K562 (cell line): ENCODE measurements around the gene RPUSD1. TPM values are rescaled to one million over a fixed set of nuclear protein-coding genes. Genes with fewer than 3 reads are reported as not detected.

Experiments used
- ATAC-seq: fragments of 200-7000 bp; cut with Tn5 transposase; 3 replicates; pipeline ENCODE4 v1.9.1; 2020; ENCODE audit warnings: moderate library complexity
- BruUV-seq: library from RNA; stranded (reverse); fragments of 400-500 nt; replicated peaks from 2 replicates; lab custom pipeline; 2021; lab: Mats Ljungman, UMichigan
- CTCF ChIA-PET: fragments of 300-600 bp; formaldehyde crosslinking; extraction: SDS; loops from one replicate; lab custom pipeline; 2021; ENCODE audit warnings: low intra/inter-chr PET ratio; lab: Yijun Ruan, JAX
- POLR2A ChIA-PET: fragments of 300-600, 350-650 bp; sonication (Branson Sonifier 250); formaldehyde crosslinking; extraction: SDS; loops from one replicate; lab custom pipeline; 2021; ENCODE audit warnings: antibody characterized with exemption, inconsistent platforms; lab: Yijun Ruan, JAX
- DNase-seq, 4 experiments: peaks; one replicate each; pipeline versions ENCODE4 v3.0.0 to v3.0.0-alpha.2; 2011 to 2018; ENCODE audit warnings: low spot score in 3 of 4, mixed read lengths in 3 of 4; ENCODE audit errors: extremely low read depth in 1 of 4
- FAIRE-seq: peaks from 2 replicates; lab custom pipeline; 2011; peaks lifted over from hg19 to GRCh38; lab: Jason Lieb, UNC
- H2AFZ ChIP-seq: 2 replicates; pipeline ENCODE4 v1.6.0; 2011; ENCODE audit warnings: low read depth, low read length, control low read depth, inconsistent platforms
- H3K27ac ChIP-seq: fragments of 200-600 bp; 3 replicates; pipeline ENCODE4 v1.8.0; 2011; ENCODE audit warnings: low read depth, mild to moderate bottlenecking, control low read depth, inconsistent platforms, low read length, moderate library complexity, mixed read lengths; ENCODE audit errors: extremely low read depth
- H3K27me3 ChIP-seq, 2 experiments: fragments of 300-600 bp in 1 of 2; 2 replicates in 1 of 2; 3 replicates in 1 of 2; pipeline versions ENCODE4 v1.6.0 to v1.8.0; 2011; ENCODE audit warnings: inconsistent platforms in 2 of 2, low read length in 2 of 2, mild to moderate bottlenecking in 1 of 2, mixed read lengths in 1 of 2, moderate library complexity in 1 of 2; ENCODE audit not compliant: control insufficient read depth in 2 of 2, insufficient read depth in 2 of 2
- H3K36me3 ChIP-seq: fragments of 300-600 bp; 3 replicates; pipeline ENCODE4 v1.8.0; 2011; ENCODE audit warnings: mild to moderate bottlenecking, low read length, inconsistent platforms; ENCODE audit not compliant: control insufficient read depth, insufficient read depth
- H3K4me1 ChIP-seq, 2 experiments: fragments of 200-600 bp in 1 of 2; replicated peaks in 1 of 2; 2 replicates in 1 of 2; 3 replicates in 1 of 2; pipeline versions ENCODE4 v1.5.1 to v1.8.0; 2011; ENCODE audit warnings: inconsistent platforms in 2 of 2, low read length in 2 of 2, mild to moderate bottlenecking in 1 of 2, mixed read lengths in 1 of 2, moderate library complexity in 1 of 2; ENCODE audit not compliant: control insufficient read depth in 2 of 2, insufficient read depth in 2 of 2
- H3K4me2 ChIP-seq: 2 replicates; pipeline ENCODE4 v1.6.1; 2011; ENCODE audit warnings: low read length, control low read depth, inconsistent platforms, mixed read lengths; ENCODE audit not compliant: insufficient read depth
- H3K4me3 ChIP-seq: fragments of 200-600 bp; sonication (generic), shearing (Covaris generic); 2 replicates; pipeline ENCODE4 v1.5.1; 2016; ENCODE audit warnings: control low read depth, inconsistent platforms
- H3K79me2 ChIP-seq: fragments of 200-600 bp; 3 replicates; pipeline ENCODE4 v1.8.0; 2011; ENCODE audit warnings: low read length, inconsistent platforms; ENCODE audit not compliant: control insufficient read depth, insufficient read depth
- H3K9ac ChIP-seq, 2 experiments: 2 replicates each; pipeline versions ENCODE4 v1.6.0 to v1.6.1; 2011; ENCODE audit warnings: low read depth in 2 of 2, low read length in 2 of 2, control low read depth in 1 of 2, inconsistent platforms in 1 of 2, mild to moderate bottlenecking in 1 of 2, mixed read lengths in 1 of 2; ENCODE audit not compliant: insufficient read depth in 1 of 2
- H3K9me1 ChIP-seq: one replicate; pipeline ENCODE4 v1.6.0; 2011; ENCODE audit warnings: inconsistent platforms, mild to moderate bottlenecking, low read length, moderate library complexity; ENCODE audit not compliant: control insufficient read depth, insufficient read depth
- H3K9me3 ChIP-seq: replicated peaks from 2 replicates; pipeline ENCODE4 v1.5.1; 2011; ENCODE audit warnings: low read depth, low read length, inconsistent platforms; ENCODE audit not compliant: control insufficient read depth, insufficient read depth
- H4K20me1 ChIP-seq: replicated peaks from 2 replicates; pipeline ENCODE4 v1.6.1; 2011; ENCODE audit warnings: low read length, inconsistent platforms, mixed read lengths; ENCODE audit not compliant: control insufficient read depth, insufficient read depth
- BCOR ChIP-seq: fragments of 450-650 bp; IDR thresholded peaks from 2 replicates; pipeline ENCODE4 v1.6.1; 2016
- CHD2 ChIP-seq: IDR thresholded peaks from 2 replicates; pipeline ENCODE4 v1.6.1; 2011; ENCODE audit warnings: low read depth, low read length
- DPF2 ChIP-seq: fragments of 450-650 bp; IDR thresholded peaks from 2 replicates; pipeline ENCODE4 v1.6.1; 2016
- E2F6 ChIP-seq, 2 experiments: IDR thresholded peaks; 2 replicates each; pipeline ENCODE4 v1.6.1; 2011; ENCODE audit warnings: borderline replicate concordance in 1 of 2, control low read depth in 1 of 2, low read depth in 1 of 2, low read length in 1 of 2, mild to moderate bottlenecking in 1 of 2, mixed read lengths in 1 of 2, moderate library complexity in 1 of 2; ENCODE audit not compliant: insufficient read depth in 1 of 2, insufficient read length in 1 of 2, poor library complexity in 1 of 2, severe bottlenecking in 1 of 2; ENCODE audit errors: extremely low read depth in 1 of 2
- GATAD2B ChIP-seq: fragments of 450-650 bp; IDR thresholded peaks from 2 replicates; pipeline ENCODE4 v1.6.1; 2017; ENCODE audit warnings: mild to moderate bottlenecking, borderline replicate concordance
- MED1 ChIP-seq: sonication (generic); formaldehyde crosslinking; IDR thresholded peaks from 2 replicates; pipeline ENCODE4 v1.8.1; 2023; ENCODE audit warnings: missing genetic modification reagents, borderline replicate concordance
- NR4A1 ChIP-seq, 2 experiments: fragments of 250-450 bp in 1 of 2; fragments of 450-650 bp in 1 of 2; sonication (Bioruptor Pico) in 1 of 2; IDR thresholded peaks; 2 replicates each; pipeline versions ENCODE4 v1.4.0 to v1.6.1; 2016 to 2020; ENCODE audit warnings: mild to moderate bottlenecking in 2 of 2, missing compliant biosample characterization in 1 of 2, missing genetic modification characterization in 1 of 2, moderate library complexity in 1 of 2
- ZNF12 ChIP-seq: sonication (generic); formaldehyde crosslinking; IDR thresholded peaks from 2 replicates; pipeline ENCODE4 v1.4.0; 2020; ENCODE audit warnings: mild to moderate bottlenecking, missing genetic modification reagents
- WGBS: fragments of 100-300 bp; shearing (Covaris generic); methylation state at CpG from one replicate; pipeline ENCODE4 v1.1.6; 2016; ENCODE audit warnings: low coverage, mixed read lengths; ENCODE audit not compliant: insufficient coverage; ENCODE audit errors: missing lambda C conversion rate; 5-methylcytosine and 5-hydroxymethylcytosine counted together
- in situ Hi-C: fragments of 300-500 bp; cut with MboI; formaldehyde crosslinking; loops from 4 replicates; pipeline ENCODE4 v1.15.0; 2018; ENCODE audit warnings: inconsistent platforms, mixed read lengths
- intact Hi-C: fragments of 100-400 bp; cut with micrococcal nuclease; formaldehyde crosslinking; loops from 2 replicates; pipeline ENCODE4 v1.14.2; 2022
- polyA plus RNA-seq, 8 experiments: library from polyadenylated mRNA; depleted of rRNA in 4 of 8; stranded (reverse) in 5 of 8; unstranded in 3 of 8; fragments of >200 nt; fragmentation: Nextera tagmentation in 2 of 8; fragmentation: Illumina TruSeq in 1 of 8; extraction: Ambion mirVana in 2 of 8; extraction: Trizol in 1 of 8; gene quantifications; 2 replicates each; pipeline versions ENCODE4 v1.2.1 to v1.2.3, GENCODE V29; 2011 to 2014; ENCODE audit warnings: inconsistent platforms in 1 of 8, missing spikeins in 1 of 8
- total RNA-seq, 7 experiments: library from RNA; depleted of rRNA in 6 of 7; stranded (reverse); fragments of >200 nt in 6 of 7; fragmentation: Illumina TruSeq in 2 of 7; extraction: Trizol in 2 of 7; gene quantifications; 2 replicates each; pipeline versions ENCODE4 v1.2.1 to v1.2.3, GENCODE V29; 2011 to 2021; ENCODE audit warnings: low replicate concordance in 1 of 7

The RPUSD1 gene
- total and polyA plus RNA-seq, 9 of the 15 experiments (the other 6 are each of a cell fraction or from before 2014, with no cell fraction given), result 0.45 to 56.6 (median 12.0) TPM

DNA sequence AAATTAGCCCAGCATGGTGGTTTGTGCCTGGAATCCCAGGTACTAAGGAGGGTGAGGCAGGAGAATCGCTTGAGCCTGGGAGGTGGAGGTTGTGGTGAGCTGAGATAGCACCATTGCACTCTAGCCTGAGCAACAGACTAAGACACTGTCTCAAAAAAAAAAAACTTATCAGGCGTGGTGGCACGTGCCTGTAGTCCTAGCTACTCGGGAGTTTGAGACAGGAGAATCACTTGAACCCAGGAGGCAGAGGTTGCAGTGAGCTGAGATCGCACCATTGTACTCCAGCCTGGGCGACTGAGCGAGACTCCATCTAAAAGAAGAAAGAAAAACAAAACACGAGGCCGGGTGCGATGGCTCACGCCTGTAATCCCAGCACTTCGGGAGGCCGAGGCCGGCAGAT, 45.3 kb downstream of the RPUSD1 start (continued):
- peak in 1 of 2 experiments; percentile 32 for TF ChIP-seq E2F6 (IDR thresholded peaks at IDR 0.05; ENCODE audit: borderline replicate concordance in 1 of 2, extremely low read depth in 1 of 2, insufficient read depth in 1 of 2, insufficient read length in 1 of 2, low read depth in 1 of 2, low read length in 1 of 2, poor library complexity in 1 of 2, severe bottlenecking in 1 of 2)
- 0 out of 2 replicates have a peak, but pooled peaks have one; percentile 33 for TF ChIP-seq DPF2
- TF ChIP-seq BCOR, result 0 out of 2 replicates have a peak, but pooled peaks have one; percentile 22

GRCh38 chr16:741986-742629, 46.1 kb downstream of the RPUSD1 start:
- intact Hi-C loops, result no loop called here

More at GRCh38 chr16:741986-742629, 46.1 kb downstream of the RPUSD1 start:
- H3K79me2 ChIP-seq, result peaks cover 15% of the 10 kb centered on the region
- TF ChIP-seq NR4A1 (CRISPR knock-in tag; IDR thresholded peaks at IDR 0.05) (no peak), NR4A1 (tag; IDR thresholded peaks at IDR 0.05) (no peak), MED1 (no peak), GATAD2B (no peak), ZNF12 (no peak), CHD2 (no peak)
- no peaks in the 10 kb centered on the region for H3K9me3 ChIP-seq
- H3K9me1 ChIP-seq, result peaks cover 6% of the 10 kb centered on the region
- no TSS peak for BruUV-seq
- FAIRE-seq, result no peak
- no peak overlapping the region for H3K4me3 ChIP-seq
- no peak overlapping the region for H2AFZ ChIP-seq
- DNase-seq, result no peak
- peak overlapping the region in 1 of 2 experiments; percentile 68; a peak in 1 of 4 replicates for H3K9ac ChIP-seq
- POLR2A ChIA-PET, result interaction anchor here (0.6 to 1.0 kb wide), 2 partner anchors 24 to 670 kb away, joined by 3 to 5 read pairs; no protein-coding TSS in a partner anchor
- no peak overlapping the region for H3K27ac ChIP-seq
- peaks cover 21% of the 10 kb centered on the region; the same call in 2 of the 3 replicates for H3K36me3 ChIP-seq
- ATAC-seq, result no peak
- no peak overlapping the region for H3K4me2 ChIP-seq
- H3K4me1 ChIP-seq, result peaks cover 18 to 74% of the 10 kb centered on the region in 2 experiments
- H4K20me1 ChIP-seq, result no peaks in the 10 kb centered on the region
- 89% methylated on average over 15 of the region's 15 CpGs for WGBS
- H3K27me3 ChIP-seq, result no peaks in the 10 kb centered on the region
- in situ Hi-C loops, result loop anchor here (5.0 kb wide), 1 partner anchor 45 kb away; the partner anchor contains the start of genes CHTF18 and RPUSD1
- CTCF ChIA-PET, result interaction anchor here (0.6 kb wide), 2 partner anchors 29 to 30 kb away, joined by 3 to 4 read pairs; no protein-coding TSS in a partner anchor
